Jurkat, Clone E6-1 (cell line): ENCODE measurements around the gene GSK3B.
A peak's percentile ranks its signal among the peaks of the same experiment; 100 is the strongest.
"Not testable (repeated sequence)": the region's sequence is repeated elsewhere in the genome, so short reads cannot be mapped to it uniquely, and the experiment has no call there.

Experiments
- DNase-seq: peaks from one replicate; pipeline ENCODE4 v3.0.0-alpha.2; 2011; ENCODE audit warnings: low read depth, low spot score
- H3K4me3 ChIP-seq: 2 replicates; pipeline ENCODE4 v1.5.1; 2011; ENCODE audit warnings: mild to moderate bottlenecking, low read length, control low read depth, moderate library complexity

The GSK3B gene

DNA sequence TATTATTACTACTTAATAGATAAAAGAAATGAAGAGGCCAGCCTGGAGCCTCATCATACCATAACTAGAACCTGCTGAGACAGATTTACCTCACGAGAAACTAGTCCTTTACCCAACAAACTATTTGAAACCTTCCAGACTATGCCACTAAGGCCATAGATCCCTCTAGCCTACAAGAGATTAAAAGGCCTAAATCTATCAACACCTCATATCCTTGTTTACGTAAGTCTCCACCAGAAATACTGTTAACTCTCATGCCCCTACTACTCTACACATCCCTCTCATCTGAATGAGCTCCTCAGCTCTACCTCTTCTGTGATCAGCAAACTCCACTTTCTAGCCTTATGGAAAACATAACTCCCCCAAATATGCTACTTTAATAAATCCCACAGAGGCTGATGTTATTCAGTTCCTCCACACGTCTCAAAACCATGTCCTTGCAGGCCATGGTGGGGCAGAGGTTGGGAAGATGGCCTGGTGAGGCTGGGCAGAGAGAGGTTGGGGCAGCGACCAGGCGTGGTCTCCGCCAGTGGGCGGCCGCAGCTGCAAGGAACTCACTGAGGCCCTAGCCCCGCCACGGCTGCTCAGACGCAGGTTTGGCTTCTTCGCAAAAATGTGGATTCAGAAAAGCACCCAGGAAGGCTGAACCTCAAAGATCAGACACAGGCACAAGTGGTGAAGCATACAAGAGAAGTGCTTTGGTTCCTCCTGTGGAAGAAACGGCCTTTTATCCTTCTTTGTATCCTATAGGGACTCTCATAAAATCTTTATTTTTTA is 65.8 kb downstream of the GSK3B start:
- H3K4me3 ChIP-seq, result no peak overlapping the region
- no peak for DNase-seq

DNA sequence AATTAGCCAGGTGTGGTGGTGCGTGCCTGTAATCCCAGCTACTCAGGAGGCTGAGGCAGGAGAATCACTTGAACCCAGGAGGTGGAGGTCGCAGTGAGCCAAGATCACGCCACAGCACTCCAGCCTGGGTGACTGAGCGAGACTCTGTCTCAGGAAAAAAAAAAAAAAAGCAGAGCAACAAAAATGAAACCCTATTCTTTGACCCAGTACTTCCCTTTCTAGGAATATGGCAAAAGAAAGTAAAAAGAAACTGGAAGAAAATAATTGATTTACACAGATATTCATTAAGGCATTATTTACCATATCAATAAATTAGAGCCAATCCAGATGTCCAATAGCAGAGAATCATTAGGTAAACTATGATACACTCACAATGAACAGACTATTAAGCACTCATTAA is 67.0 kb downstream of the GSK3B start:
- no peak for DNase-seq
- H3K4me3 ChIP-seq, result no peak overlapping the region

DNA sequence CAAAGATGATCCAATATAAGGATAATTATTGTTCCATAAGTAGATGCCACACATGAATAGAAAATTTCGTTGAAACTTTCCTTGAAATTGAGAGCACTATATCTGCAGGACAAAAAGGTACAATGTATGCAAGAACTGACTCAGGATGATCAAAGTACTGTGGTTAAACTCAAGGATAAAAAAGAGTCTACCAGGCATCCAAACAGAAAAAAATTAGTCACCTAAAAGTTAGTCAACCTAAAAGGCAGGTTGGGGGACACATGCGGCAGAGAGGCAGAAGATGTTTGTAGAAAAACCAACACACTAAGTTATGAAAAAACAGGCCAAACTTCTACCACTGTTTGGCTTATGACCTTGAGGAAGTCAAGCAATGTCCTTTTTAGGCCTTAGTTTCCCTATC is 68.7 kb downstream of the GSK3B start:
- H3K4me3 ChIP-seq, result no peak overlapping the region
- DNase-seq, result peak; percentile 48

DNA sequence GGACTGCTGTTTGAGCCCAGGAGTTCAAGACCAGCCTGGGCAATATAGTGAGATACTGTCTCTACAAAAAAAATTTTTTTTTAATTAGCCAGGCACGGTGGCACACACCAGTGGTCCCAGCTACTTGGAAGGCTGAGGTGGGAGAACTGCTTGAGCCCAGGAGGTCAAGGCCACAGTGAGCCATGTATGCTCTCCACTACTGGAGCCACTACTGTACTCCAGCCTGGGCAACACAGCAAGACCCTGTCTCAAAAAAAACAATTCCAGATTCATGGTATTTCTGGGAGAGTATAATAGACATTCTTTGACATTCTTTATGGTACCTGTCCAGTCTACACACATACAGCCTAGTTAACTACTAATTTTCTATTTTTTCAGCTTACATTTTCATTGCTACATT is 70.1 kb downstream of the GSK3B start:
- H3K4me3 ChIP-seq, result no peak overlapping the region
- DNase-seq, result no peak

DNA sequence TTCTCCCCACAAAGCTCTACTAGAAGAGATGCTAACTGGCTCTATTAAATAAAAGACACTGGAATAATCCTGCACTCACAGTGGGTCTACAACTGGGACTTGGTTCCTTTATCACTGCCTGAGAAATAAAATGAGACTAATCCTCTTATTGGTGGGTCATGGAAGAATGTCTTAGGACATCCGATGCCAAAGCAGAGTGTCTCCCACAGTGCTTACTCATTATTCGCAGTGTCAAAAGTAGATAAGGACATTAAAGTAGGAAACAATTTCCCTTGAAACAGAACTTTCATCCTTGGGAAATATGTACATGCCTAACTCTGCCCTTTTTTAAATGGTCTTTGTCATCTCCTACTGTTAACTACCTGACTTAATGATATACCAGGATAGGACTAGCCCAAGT is 71.5 kb downstream of the GSK3B start:
- no peak overlapping the region for H3K4me3 ChIP-seq
- DNase-seq, result no peak

DNA sequence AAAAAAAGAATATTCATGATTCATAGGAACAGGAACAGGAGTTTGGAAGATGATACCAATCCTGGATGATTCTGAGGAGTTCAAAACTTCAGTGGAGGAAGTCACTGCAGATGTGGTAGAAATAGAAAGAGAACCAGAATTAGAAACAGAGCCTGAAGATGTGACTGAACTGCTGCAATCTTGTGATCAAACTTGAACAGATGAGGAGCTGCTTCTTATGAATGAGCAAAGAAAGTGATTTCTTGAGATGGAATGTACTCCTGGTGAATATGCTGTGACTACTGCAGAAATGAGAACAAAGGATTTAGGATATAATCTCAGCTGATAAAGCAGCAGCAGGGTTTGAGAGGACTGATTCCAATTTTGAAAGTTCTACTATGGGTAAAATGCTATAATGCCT is 72.7 kb downstream of the GSK3B start:
- H3K4me3 ChIP-seq, result no peak overlapping the region
- no peak for DNase-seq

DNA sequence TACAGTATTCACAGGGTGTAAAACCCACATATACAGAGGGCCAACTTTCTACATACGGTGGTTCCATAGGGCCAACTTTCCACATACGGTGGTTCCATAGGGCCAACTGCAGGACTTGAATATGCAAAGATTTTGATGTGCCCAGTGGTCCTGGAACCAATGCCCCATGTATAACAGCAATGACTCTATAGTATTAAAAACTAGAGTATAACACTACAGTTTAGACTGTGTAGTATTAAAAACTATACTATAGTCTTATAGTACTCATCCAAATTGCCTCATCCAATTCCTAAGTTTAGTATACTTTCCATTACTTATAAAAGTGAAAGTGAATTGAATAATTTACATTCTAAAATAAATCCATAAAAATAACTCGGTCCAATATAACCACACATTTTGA is 75.9 kb downstream of the GSK3B start:
- no peak for DNase-seq
- H3K4me3 ChIP-seq, result no peak overlapping the region

DNA sequence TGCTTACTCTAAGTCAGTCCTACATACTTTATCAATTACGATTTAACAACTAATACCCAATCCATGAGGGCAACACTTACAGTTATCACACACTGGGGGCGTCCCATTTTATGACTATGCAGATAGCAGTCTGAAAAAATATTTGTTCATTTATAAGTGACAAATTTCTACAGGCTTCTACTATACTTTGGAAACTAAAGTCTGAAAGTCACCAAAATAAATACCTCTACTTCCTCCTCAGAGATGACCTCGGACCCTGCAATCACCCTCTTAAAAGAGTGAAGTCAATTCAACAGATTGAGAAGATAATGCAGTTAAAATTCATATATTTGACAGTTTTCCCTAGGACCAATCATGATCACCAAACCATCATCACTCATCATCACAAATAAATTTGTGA is 76.6 kb downstream of the GSK3B start:
- DNase-seq, result no peak
- H3K4me3 ChIP-seq, result no peak overlapping the region

DNA sequence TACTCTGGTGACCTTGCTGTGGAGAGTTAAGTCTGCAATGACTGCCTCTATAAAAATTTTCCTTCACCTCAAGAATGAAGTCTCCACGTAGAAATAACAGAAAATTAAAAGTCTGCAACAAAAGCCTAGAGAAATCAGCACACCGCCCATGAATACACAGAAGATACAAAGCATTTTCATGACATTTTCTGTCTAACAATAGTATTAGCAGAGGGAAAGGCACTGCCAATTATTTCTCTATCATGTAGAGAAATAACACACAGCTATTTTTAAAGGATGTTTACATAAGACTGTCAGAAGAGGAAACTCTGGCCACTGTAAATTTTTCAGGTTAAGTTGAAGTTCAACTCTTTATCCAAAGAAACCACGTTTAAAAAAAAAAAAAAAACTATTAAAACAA is 80.8 kb downstream of the GSK3B start:
- no peak overlapping the region for H3K4me3 ChIP-seq
- DNase-seq, result no peak

DNA sequence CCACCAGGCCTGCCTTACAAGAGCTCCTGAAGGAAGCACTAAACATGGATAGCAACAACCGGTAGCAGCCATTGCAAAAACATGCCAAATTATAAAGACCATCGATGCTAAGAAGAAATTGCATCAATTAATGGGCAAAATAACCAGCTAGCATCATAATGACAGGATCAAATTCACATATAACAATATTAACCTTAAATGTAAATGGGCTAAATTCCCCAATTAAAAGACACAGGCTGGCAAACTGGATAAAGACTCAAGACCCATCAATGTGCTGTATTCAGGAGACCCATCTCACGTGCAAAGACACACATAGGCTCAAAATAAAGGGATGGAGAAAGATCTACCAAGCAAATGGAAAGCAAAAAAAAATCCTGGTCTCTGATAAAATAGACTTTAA is 88.5 kb downstream of the GSK3B start:
- DNase-seq, H3K4me3 ChIP-seq: not testable (repeated sequence)

DNA sequence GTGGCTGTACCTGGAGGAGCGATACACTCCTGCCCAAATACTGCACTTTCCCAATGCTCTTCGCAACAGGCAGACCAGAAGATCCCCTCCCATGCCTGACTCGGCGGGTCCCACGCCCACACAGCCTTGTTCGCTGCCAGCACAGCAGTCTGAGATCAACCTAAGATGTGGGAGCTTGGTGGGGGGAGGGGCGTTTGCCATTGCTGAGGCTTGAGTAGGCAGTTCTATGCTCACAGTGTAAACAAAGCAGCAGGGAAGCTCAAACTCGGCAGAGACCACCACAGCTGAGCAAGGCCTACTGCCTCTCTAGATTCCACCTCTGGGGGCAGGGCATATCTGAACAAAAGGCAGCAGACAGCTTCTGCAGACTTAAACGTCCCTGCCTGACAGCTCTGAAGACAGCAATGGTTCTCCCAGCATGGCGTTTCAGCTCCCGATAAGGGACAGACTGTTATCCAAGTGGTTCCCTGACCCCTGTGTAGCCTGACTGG is 90.2 kb downstream of the GSK3B start:
- peak; percentile 48 for DNase-seq
- H3K4me3 ChIP-seq, result not testable (repeated sequence)

DNA sequence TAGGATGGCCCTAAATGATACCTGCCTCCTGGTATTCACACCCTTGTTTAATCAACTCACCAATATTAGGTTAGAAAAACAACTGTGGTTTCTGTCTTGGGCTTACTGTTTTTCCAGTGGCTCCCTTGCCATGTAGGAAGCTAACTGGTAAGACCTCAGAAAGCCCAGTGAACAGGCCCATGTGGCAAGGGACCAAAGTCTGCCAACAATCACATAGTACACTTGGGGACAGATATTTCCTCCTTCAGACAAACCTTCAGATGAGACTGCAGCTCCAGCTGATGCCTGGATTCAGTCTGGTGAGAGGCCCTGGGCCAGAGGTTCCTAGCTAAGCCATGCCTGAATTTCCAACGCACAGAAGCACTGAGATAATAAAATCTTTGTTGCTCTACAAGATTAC is 96.1 kb downstream of the GSK3B start:
- no peak overlapping the region for H3K4me3 ChIP-seq
- no peak for DNase-seq

DNA sequence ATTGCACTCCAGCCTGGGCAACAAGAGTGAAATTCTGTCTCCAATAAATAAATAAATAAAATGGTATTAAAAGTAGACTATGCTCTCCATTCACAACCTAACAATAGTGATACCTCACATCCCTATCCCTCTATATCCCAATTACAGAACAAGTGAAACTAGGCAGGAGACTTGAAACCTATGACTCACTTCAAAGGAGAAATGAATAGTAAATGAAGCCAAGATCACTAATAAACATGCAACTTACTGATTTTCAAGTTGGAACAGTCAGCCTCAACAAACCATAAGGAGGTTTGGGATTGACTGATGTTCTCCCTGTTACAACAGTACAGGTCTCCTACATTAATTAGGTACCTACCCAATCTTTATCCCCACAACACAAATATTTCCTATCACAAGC is 103.4 kb downstream of the GSK3B start:
- no peak overlapping the region for H3K4me3 ChIP-seq
- no peak for DNase-seq

DNA sequence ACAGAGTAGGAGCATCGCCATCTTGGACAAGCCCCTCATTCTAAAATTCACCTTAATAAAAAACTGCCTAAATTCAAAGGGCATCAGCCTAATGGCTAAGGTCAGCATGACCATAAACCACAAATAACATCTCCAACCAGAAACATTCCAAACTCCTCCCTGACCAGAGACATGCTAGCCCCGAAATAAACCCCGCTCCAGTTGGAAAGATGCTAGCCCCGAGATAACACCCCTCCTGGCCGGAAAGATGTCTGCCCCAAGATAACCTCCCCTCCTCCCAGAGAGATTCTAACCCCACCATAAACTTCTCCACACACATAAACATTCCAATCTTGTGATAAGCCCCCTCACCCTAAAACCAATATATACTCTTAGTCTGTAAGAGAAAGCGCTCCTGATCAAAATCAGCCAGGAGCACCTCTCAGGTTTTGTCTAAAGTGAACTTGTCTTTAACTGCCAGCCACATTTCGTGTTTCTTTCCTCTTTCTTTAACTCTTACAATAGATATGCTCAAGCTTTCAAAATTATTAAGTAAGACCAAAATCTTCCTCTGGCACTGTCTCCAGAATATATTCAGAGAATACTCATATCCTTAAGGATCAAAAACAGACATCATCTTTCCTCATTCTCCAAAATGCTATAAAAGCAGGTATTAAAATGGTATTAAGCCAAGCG is 104.1 kb downstream of the GSK3B start:
- no peak for DNase-seq
- H3K4me3 ChIP-seq, result no peak overlapping the region

DNA sequence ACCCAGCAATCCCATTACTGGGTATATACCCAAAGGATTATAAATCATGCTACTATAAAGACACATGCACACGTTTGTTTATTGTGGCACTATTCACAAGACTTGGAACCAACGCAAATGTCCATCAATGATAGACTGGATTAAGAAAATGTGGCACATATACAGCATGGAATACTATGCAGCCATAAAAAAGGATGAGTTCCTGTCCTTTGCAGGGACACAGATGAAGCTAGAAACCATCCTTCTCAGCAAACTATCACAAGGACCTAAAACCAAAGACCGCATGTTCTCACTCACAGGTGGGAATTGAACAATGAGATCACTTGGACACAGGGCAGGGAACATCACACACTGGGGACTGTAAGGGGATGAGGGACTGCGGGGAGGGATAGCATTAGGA is 107.4 kb downstream of the GSK3B start:
- DNase-seq, H3K4me3 ChIP-seq: not testable (repeated sequence)

DNA sequence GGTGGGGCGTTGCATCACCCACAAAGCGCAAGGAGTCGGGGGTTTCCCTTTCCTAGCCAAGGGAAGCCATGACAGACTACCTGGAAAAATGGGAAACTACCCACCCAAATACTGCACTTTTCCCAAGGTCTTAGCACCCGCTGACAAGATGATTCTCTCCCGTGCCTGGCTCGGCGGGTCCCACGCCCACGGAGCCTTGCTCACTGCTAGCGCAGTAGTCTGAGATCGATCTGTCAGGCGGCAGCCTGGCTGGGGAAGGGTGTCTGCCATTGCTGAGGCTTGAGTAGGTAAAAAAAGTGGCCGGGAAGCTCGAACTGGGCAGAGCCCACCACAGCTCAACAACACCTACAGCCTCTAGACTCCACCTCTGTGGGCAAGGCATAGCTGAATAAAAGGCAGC is 112.9 kb downstream of the GSK3B start:
- no peak overlapping the region for H3K4me3 ChIP-seq
- no peak for DNase-seq

DNA sequence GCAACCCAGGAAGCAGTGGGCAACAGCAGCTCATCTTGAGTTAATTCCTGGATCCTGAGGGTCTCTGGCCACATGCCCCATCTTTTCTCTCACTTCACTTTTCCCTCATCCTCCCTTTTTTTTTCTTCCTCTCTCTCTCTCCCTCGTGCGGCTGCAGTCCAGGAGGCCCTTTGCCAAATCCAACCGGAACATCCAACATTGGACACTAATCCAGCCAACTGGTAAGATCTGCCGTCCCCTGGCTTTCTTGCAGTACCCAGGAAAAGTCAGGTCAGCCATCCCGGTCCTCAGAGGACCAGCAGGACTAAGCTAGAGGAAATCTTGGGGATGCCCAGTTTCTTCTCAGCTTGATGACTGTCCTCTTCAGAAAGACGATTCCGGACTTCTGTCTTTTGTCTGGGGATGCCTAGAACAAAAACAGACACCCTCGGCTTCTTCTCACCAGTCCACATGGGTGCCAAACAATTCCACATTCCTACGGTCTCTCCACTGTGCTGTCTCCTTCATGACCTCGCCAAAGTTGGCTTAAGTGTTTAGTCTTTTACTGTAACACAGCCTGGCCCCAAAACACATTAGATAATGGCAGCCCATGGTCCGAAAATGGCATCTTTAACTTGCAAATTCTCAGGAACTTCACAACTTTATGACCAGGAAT is 115.6 kb downstream of the GSK3B start:
- DNase-seq, result no peak
- no peak overlapping the region for H3K4me3 ChIP-seq

DNA sequence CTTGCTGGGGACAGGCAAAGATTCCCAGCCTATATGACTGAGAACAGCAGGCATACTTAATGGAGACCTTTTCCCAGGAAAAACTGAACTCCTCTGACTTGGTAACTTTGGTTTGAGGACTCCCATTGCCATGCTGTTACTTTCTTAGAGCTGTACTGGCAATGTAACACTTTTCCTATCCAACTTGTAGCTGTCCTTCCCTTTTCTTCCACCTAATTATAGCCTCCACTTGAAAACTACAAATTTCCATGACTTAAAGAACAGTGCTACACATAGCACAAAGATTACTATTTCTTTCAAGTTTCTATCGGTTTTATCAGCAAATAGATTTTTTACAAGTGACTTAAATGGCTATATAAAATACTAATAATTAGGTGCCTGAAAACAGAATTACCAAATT is 116.9 kb downstream of the GSK3B start:
- DNase-seq, result no peak

DNA sequence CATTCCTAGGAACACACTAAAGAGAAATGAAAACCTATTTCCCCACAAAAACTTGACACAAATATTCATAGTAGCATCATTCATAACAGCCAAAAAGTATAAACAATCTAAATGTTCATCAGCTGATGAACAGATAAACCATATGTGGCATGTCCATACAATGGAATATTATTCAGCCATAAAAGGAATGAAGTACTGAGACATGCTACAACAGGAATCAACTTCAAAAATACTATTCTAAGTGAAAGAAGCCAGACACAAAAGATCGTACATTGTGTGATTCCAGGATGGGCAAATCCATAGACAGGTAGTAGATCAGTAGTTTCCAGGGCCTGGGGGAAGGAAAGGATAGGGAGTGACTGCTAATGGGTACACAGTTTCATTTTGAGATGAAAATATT is 118.0 kb downstream of the GSK3B start:
- DNase-seq, result no peak
- H3K4me3 ChIP-seq, result no peak overlapping the region

More for the DNA sequence above, 116.9 kb downstream of the GSK3B start:
- H3K4me3 ChIP-seq, result no peak overlapping the region

DNA sequence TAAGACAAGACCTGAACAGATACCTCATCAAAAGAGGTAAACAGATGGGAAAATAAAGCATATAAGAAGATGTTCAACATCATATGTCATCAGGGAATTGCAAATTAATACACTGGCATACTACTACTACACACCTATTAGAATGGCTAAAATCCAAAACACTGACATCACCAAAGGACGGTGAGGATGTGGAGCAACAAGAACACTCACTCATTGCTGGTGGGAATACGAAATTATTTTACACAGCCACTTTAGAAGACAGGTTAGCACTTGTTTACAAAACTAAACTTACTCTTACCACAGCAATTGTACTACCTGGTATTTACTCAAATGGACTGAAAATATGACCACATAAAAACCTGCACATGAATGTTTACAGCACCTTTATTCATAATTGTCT is 119.6 kb downstream of the GSK3B start:
- no peak for DNase-seq
- no peak overlapping the region for H3K4me3 ChIP-seq
